Epithelial cell of esophagus (primary cell): Measurements from ENCODE around the gene PRDM15.

Experiments
- DNase-seq: peaks from one replicate; pipeline ENCODE4 v3.0.0; 2010; ENCODE audit warnings: low read depth
- H3K4me3 ChIP-seq: 2 replicates; pipeline ENCODE4 v1.5.1; 2011; ENCODE audit warnings: mild to moderate bottlenecking, low read length, control low read depth
- CTCF ChIP-seq: IDR thresholded peaks from 2 replicates; pipeline ENCODE4 v1.5.1; 2011; ENCODE audit warnings: low read depth, mild to moderate bottlenecking, low read length, control low read depth, inconsistent platforms; ENCODE audit not compliant: insufficient read depth; ENCODE audit errors: missing control alignments

The PRDM15 gene

GRCh38 chr21:41821081-41821755, 57.9 kb downstream of the PRDM15 start:
- H3K4me3 ChIP-seq = no peak overlapping the region
- DNase-seq = no peak
- no peak for TF ChIP-seq CTCF

DNA sequence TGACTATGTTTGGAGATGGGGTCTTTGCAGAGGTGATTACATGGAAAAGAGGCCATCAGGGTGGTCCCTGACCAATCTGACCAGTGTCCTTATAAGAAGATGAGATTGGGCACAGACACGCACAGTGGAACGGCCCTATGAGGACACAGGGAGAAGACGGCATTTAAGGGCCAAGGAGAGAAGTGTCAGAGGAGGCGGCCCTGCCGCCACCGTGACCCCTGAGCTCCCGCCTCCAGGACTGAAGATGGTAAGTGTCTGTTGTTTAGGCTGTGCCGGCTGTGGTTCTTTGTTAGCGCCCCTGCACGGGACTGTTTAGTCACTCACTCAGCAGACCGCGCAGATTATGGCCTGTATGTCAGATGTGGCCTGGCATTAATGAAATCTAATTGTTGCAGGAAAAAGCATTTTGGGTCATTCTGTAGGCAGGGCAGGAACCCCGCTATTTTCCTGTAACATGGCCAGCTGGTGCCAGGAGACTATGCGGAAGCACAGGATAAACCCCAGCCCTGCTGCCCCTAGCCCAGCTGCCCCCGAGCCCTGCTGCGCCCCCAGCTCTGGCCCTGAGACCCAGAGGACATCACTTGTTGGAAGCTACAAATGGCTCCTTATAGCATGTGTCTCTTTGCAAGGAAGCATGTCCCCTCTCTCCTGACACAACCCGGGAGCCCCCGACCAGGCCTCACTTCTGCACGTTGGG, 58.6 kb downstream of the PRDM15 start:
- no peak overlapping the region for H3K4me3 ChIP-seq
- no peak for DNase-seq
- no peak for TF ChIP-seq CTCF

GRCh38 chr21:41819856-41820281, 59.3 kb downstream of the PRDM15 start:
- TF ChIP-seq CTCF = no peak
- no peak for DNase-seq
- H3K4me3 ChIP-seq = no peak overlapping the region

DNA sequence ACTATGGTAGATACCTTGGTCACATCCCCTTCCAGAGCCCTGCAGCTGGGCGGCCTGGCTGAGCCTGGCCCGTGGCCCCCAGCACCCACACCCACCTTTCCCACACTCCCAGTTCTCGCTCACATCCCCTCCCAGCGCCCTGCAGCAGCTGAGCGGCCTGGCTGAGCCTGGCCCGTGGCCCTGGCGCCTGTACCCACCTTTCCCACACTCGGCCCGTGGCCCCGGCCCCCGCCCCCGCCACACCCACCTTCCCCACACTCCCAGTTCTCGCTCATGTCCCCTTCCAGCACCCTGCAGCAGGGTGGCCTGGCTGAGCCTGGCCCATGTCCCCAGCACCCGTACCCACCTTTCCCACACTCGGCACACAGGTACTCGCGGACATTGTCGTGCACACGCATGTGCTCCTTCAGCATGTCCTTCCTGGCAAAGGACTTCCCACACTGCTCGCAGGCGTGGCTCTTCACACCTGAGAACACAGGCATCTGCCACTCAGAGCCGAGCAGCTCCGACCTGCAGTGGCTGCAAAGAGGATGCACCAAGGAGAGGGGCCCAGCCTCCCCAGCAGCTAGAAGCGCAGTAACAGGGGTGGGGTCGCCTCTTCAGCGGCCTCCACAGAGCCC, 59.8 kb downstream of the PRDM15 start:
- no peak for TF ChIP-seq CTCF
- DNase-seq = no peak
- H3K4me3 ChIP-seq = no peak overlapping the region

GRCh38 chr21:41817877-41818855, 61.0 kb downstream of the PRDM15 start:
- DNase-seq = no peak
- no peak for TF ChIP-seq CTCF

GRCh38 chr21:41817228-41817627, 61.9 kb downstream of the PRDM15 start:
- peak; percentile 79 for DNase-seq
- no peak overlapping the region for H3K4me3 ChIP-seq
- peak; percentile 95 for TF ChIP-seq CTCF

More at GRCh38 chr21:41817877-41818855, 61.0 kb downstream of the PRDM15 start:
- H3K4me3 ChIP-seq = no peak overlapping the region
